Kasumi-1 (cell line): Measurements from ENCODE around the gene RABGEF1.
A peak's percentile ranks its signal among the peaks of the same experiment; 100 is the strongest.
"Not testable (repeated sequence)": the region's sequence is repeated elsewhere in the genome, so short reads cannot be mapped to it uniquely, and the experiment has no call there.

Source experiments
- DNase-seq, 2 experiments: peaks; one replicate each; lab custom pipeline; 2025; lab: John Stamatoyannopoulos, UW

RABGEF1 gene

GRCh38 chr7:66765322-66766025 is 24.9 kb downstream of the RABGEF1 start:
- DNase-seq = not testable (repeated sequence)

DNA sequence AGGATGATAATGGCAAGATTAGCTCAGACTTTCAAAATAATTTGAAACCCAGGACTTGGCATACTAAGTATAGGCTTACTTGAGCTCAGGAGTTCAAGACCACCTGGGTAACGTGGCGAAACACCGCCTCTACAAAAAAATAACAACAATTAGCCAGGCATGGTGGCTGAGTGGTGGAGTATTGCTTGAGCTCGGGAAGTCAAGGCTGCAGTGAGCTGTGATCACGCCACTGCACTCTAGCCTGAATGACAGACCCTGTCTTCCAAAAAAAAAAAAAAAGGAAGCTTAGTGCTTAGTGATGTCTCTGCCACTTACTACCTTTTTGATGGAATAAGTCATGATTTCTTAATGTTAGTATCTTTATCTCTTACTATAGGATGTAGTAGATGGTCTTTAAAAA is 25.5 kb downstream of the RABGEF1 start:
- DNase-seq = no peak

GRCh38 chr7:66767486-66767885 is 27.0 kb downstream of the RABGEF1 start:
- peak; percentile 16 to 17 for DNase-seq

- peak; percentile 2 to 25 for DNase-seq
Observed at GRCh38 chr7:66768865-66769832, 28.6 kb downstream of the RABGEF1 start.

- no peak for DNase-seq
Observed at GRCh38 chr7:66769833-66770512, 29.4 kb downstream of the RABGEF1 start.

GRCh38 chr7:66771795-66772194 is 31.3 kb downstream of the RABGEF1 start:
- DNase-seq = no peak

DNA sequence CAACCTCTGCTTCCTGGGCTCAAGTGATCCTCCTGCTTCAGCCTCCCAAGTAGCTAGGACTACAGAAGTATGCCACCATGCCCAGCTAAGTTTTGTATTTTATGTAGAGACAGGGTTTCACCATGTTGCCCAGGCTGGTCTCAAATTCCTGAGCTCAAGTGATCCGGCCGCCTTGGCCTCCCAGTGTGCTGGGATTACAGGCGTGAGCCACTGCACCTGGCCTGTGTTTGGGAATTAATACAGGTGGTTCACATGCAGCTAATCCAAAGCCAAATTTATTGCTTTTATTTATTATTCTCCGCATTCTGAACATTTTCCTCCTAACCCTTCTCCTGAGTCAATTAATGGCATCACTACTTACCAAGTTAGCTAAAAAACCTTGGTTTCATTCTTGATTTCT is 33.2 kb downstream of the RABGEF1 start:
- DNase-seq = not testable (repeated sequence)

DNA sequence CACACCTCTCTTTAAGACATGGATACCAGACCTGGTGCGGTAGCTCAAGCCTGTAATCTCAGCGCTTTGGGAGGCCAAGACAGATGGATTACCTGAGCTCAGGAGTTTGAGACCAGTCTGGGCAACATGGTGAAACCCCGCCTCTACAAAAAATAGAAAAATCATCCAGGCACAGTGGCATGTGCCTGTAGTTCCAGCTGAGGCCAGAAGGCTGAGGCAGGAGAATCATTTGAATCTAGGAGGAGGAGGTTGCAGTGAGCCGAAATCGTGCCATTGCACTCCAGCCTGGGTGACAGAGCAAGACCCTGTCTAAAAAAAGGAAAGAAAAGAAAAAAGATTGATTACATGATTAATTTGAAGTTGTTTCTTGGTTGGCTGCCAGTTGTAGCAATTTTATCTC is 35.9 kb downstream of the RABGEF1 start:
- peak in 1 of 2 experiments; percentile 7 for DNase-seq

GRCh38 chr7:66776800-66777442 is 36.4 kb downstream of the RABGEF1 start:
- DNase-seq = no peak

GRCh38 chr7:66778201-66778600 is 37.7 kb downstream of the RABGEF1 start:
- DNase-seq = no peak

DNA sequence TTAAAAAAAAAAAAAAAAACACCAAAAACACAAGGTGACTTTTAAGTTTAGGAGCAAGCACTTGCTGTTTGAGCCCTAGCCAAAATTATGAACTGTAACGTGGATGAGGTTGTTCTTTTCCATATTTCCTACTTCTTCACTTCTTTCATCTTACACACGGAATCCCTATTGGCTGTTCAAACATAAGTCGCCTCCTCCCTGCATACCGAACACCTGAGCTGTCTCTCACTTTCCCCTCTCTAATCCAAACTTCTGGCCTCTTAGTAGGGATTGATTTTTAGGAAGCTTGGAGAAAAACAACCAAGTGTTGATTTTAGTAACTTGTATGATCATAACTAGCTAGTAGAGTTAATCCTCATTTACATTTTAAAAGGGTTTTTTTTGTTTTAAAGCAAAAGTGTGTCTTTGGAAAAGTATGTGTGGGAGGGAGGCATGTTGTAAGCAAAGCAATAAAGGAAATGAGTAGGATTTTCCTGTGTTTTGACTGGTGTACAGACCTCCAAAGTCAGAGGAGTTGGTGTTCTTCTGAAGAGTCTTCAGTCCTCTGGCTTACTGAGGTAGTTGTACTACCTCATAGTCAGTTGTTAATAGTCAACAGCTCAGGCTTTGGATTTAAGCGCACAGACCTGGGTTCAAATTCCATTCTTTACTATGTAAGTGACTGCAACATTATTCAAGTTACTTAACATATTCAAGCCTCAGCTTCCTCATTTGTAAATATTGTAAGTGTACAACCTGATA is 39.3 kb downstream of the RABGEF1 start:
- no peak for DNase-seq

DNA sequence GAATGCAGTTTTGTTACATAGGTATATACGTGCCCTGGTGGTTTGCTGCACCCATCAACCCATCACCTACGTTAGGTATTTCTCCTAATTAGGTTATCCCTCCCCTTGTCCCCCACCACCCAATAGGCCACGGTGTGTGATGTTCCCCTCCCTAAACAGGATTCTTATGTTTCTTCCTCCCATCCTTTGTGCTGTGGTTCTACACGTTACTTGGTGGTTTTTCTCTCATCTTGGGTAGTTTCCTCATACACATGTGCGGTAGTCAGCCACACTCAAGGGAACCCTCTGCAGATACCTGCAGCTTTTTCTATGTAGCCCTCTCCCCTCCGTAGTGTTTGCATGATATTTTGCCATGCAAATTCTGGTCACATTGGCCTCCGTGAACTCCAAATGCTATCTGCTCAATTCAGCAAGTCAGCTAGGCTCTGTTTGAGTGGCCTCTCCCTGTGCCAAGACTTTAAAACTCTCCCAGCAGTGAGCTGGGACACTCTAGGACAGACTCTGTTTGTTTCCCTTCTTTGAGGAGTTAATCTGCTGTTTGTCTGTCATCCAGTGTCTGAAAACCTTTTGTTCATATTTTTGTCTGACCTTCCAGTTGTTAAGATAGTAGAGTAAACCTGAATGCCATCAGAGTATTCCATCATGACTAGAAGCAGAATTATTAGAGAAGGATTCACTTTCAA is 41.0 kb downstream of the RABGEF1 start:
- no peak for DNase-seq

- DNase-seq = not testable (repeated sequence)
Observed at GRCh38 chr7:66782875-66783274, 42.3 kb downstream of the RABGEF1 start.

DNA sequence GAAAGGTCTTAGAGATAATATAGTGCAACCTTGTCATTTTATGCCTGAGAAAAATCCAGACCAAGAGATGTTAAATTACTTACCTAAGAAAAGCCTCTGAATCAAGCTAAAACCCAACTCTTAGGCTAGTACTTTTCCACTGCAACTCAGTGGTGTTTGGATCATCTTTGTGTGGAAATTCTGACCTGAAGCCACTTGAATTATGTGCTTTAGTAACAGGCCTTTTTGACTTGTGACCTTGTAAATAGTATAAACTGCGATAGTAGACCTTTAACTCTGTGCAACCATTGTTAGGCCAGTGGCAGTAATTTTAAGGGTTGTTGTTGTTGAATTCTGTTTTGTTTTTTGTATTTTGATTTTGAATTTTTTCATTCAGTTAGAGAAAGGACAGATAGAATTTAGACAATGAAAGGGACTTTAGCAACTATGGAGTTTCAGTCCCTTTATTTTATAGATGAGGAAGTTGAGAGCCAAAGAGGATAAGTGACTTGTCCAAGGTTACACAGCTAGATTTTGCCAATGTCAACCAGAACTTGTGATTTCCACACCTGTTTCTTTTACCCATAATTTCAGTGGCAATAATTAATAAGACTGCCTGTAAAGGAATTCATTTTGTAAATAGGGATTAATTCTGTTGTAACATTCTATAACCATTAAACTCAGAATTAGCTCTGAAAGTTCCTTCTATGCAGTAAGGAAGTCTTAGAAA is 43.5 kb downstream of the RABGEF1 start:
- DNase-seq = not testable (repeated sequence)

DNA sequence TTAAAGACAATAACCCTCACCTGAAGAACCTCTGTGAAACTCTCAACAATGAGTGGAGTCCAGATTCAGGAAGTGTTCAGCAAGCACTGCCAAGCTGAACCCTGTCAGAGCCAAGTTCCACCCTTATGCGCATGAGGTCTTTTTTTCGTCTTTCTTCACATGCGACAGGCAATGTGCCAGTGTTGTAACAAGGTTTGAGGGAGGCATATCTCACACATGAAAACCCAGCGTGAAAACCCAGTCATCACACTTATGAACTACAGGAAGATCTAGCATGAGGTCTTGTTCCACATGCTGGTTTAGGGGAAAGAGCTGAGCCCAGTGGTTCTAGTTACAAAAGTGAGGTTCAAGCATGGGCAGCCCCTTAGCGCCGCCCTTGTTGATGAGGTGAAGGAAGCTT is 49.7 kb downstream of the RABGEF1 start:
- DNase-seq = no peak

DNA sequence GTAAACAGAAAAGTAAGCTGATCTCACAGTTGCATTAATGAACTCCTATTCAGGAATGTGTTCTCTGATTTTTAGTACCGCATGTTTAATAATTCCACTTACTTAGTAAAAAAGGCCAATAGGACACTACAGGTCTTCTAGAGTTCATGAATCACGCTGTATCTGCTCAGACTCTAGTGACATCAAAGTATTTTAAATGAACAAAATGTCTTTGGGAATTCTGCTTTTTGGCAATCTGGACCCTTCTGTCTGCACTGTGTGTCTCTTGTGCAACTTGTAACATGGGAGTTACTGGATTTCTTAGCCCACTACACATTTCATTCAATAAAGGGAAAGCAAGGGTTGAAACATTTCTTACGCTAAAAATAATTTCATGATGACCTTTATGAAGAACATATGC is 50.2 kb downstream of the RABGEF1 start:
- no peak for DNase-seq

- DNase-seq = no peak
Observed at GRCh38 chr7:66800591-66800990, 60.1 kb downstream of the RABGEF1 start.

- DNase-seq = no peak
Observed at GRCh38 chr7:66804001-66804400, 63.5 kb downstream of the RABGEF1 start.

DNA sequence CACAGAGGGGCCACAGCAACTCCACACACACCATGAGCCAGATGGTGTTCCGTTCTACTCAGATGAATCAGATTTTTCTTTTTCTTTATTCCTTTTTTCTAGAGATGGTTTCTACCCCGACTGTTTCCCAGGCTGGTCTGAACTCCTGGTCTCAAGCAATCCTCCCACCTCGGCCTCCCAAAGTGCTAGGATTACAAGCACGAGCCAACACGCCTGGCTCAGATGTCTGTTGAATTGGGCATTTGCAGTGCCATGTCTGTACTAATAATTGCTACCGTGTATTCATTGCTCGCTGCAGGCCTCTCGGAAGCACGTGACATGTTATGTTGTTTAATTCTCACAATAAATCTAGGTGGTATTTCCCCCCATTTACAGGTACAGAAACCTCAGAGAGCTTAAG is 67.2 kb downstream of the RABGEF1 start:
- no peak for DNase-seq

DNA sequence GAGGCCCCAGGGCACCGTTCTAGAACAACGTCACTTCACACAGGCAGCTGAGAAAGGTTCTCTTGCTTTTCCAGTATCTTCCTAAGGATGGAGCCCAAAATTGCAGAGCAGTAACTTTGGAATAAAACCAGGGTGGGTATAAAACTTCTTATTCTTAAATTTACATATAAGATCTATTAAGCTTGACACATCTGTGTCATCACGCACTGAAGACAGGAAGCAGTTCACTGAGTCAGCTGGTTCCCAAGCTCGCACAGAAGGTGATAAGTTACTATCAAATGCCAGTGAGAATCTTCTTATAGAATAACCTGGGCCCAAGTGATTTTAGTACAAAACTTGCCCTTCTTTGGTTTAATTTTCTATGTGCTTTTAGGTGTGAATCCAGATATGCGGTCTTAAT is 70.2 kb downstream of the RABGEF1 start:
- no peak for DNase-seq
